ENCODE data around the gene KBTBD2.

Gene KBTBD2

DNA sequence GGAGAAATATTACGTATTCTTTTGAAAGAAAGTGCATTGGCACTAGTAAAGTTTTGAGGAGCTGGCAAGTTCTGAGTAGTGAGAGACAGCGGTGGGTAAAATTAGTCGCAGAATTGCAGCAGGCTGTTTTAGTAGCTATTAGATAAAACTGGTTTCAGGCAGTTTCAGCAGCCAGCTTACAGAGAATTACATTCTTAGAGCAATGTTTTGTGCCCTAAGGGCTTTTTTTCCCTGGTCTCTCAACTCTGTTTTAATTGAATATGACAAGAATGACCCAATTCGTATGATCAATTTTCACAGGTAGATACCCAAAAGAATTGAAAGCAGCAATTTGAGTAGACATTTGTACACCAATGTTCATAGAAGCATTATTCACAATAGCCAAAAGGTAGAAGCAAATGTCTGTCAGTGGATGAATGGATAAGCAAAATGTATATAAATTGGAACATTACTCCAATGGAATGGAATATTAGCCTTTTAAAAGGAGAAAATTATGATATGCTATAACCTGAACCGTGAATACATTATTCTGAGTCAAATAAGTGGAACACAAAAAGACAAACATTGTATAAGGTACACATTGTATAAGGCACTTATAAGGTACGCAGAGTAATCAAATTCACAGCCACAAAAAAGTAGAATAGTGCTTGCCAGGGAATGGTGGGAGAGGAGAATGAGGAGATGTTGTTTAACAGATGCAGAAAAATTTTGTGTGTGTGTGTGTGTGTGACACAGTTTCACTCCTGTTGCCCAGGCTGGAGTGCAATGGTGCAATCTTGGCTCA is 5.2 kb upstream of the KBTBD2 start:
- TF ChIP-seq, protein P1, sequence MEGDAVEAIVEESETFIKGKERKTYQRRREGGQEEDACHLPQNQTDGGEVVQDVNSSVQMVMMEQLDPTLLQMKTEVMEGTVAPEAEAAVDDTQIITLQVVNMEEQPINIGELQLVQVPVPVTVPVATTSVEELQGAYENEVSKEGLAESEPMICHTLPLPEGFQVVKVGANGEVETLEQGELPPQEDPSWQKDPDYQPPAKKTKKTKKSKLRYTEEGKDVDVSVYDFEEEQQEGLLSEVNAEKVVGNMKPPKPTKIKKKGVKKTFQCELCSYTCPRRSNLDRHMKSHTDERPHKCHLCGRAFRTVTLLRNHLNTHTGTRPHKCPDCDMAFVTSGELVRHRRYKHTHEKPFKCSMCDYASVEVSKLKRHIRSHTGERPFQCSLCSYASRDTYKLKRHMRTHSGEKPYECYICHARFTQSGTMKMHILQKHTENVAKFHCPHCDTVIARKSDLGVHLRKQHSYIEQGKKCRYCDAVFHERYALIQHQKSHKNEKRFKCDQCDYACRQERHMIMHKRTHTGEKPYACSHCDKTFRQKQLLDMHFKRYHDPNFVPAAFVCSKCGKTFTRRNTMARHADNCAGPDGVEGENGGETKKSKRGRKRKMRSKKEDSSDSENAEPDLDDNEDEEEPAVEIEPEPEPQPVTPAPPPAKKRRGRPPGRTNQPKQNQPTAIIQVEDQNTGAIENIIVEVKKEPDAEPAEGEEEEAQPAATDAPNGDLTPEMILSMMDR (IDR thresholded peaks at IDR 0.05; ENCODE audit: low read depth, low read length), result no peak
- no peak overlapping the region for H3K27ac ChIP-seq
- H3K27me3 ChIP-seq (ENCODE audit: insufficient read depth, low read depth, severe bottlenecking), result no peaks in the 10 kb centered on the region
- H3K4me3 ChIP-seq (ENCODE audit: low read depth, low read length), result no peak overlapping the region
- H3K9me3 ChIP-seq (ENCODE audit: severe bottlenecking), result no peaks in the 10 kb centered on the region
- H3K36me3 ChIP-seq, result no peaks in the 10 kb centered on the region
- no peak for DNase-seq

GRCh38 chr7:32894171-32894570 is 2.6 kb upstream of the KBTBD2 start:
- Histone ChIP-seq H3K4me3 (ENCODE audit: low read depth, low read length) (no peak overlapping the region), H3K9me3 (ENCODE audit: severe bottlenecking) (no peaks in the 10 kb centered on the region), H3K36me3 (peaks cover 3% of the 10 kb centered on the region), H3K27ac (no peak overlapping the region), H3K27me3 (ENCODE audit: insufficient read depth, low read depth, severe bottlenecking) (no peaks in the 10 kb centered on the region)
- no peak for DNase-seq
- TF ChIP-seq, protein P1 (IDR thresholded peaks at IDR 0.05; ENCODE audit: low read depth, low read length), result no peak

GRCh38 chr7:32893722-32894121 is 2.2 kb upstream of the KBTBD2 start:
- no peaks in the 10 kb centered on the region for H3K27me3 ChIP-seq (ENCODE audit: insufficient read depth, low read depth, severe bottlenecking)
- TF ChIP-seq, protein P1 (IDR thresholded peaks at IDR 0.05; ENCODE audit: low read depth, low read length), result no peak
- no peak overlapping the region; the same call in 1 of the 2 replicates for H3K27ac ChIP-seq
- no peak overlapping the region for H3K4me3 ChIP-seq (ENCODE audit: low read depth, low read length)
- peaks cover 3% of the 10 kb centered on the region for H3K36me3 ChIP-seq
- no peak for DNase-seq
- H3K9me3 ChIP-seq (ENCODE audit: severe bottlenecking), result no peaks in the 10 kb centered on the region

DNA sequence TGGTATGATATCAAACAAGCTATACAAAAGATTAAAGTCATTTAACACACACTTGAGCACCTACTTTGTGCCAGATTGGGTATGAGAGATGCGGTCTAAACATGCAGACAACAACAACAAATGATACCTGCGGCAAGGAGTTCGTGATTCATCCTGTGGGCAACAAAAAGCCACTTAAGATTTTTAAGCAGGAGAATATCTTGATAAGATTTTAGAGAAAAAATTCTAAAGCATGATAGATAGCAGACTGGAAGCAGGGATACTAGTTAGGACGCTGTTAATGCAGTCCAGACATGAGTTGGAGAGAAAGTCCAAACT is 1.6 kb upstream of the KBTBD2 start:
- Histone ChIP-seq H3K9me3 (ENCODE audit: severe bottlenecking) (no peaks in the 10 kb centered on the region), H3K4me3 (ENCODE audit: low read depth, low read length) (peak overlapping the region; percentile 65), H3K27me3 (ENCODE audit: insufficient read depth, low read depth, severe bottlenecking) (no peaks in the 10 kb centered on the region), H3K27ac (peak overlapping the region; percentile 90), H3K36me3 (peaks cover 3% of the 10 kb centered on the region)
- TF ChIP-seq, protein P1 (IDR thresholded peaks at IDR 0.05; ENCODE audit: low read depth, low read length), result no peak
- no peak for DNase-seq

- peak; percentile 46 for DNase-seq
- TF ChIP-seq, protein P1 (IDR thresholded peaks at IDR 0.05; ENCODE audit: low read depth, low read length), result no peak
Measured at GRCh38 chr7:32892521-32893206, 1.1 kb upstream of the KBTBD2 start.

More at GRCh38 chr7:32892521-32893206, 1.1 kb upstream of the KBTBD2 start:
- Histone ChIP-seq H3K36me3 (peaks cover 3% of the 10 kb centered on the region), H3K27ac (peak overlapping the region; percentile 90), H3K4me3 (ENCODE audit: low read depth, low read length) (peak overlapping the region; percentile 65), H3K27me3 (ENCODE audit: insufficient read depth, low read depth, severe bottlenecking) (no peaks in the 10 kb centered on the region), H3K9me3 (ENCODE audit: severe bottlenecking) (no peaks in the 10 kb centered on the region)

Data from WERI-Rb-1 (cell line).